Right renal pelvis (tissue), 4 donors: ENCODE data around the gene DDA1. TPM values are rescaled to one million over a fixed set of nuclear protein-coding genes. Genes with fewer than 3 reads are reported as not detected.

ENCODE experiments used
- DNase-seq, 4 donors: peaks; one replicate each; pipeline ENCODE4 v3.0.0-alpha.2; 2013; ENCODE audit warnings: low read depth in 4 of 4, low spot score in 3 of 4, missing footprints in 1 of 4
- polyA plus RNA-seq, 4 donors: library from polyadenylated mRNA; unstranded; fragments of 120-200 nt; gene quantifications; one replicate each; pipeline ENCODE4 v1.2.1, GENCODE V29; 2013; ENCODE audit not compliant: insufficient read length in 4 of 4

Gene DDA1
- polyA plus RNA-seq, 4 donors = 35.1 to 43.4 (median 36.9) TPM

GRCh38 chr19:17327654-17328516, 18.5 kb downstream of the DDA1 start:
- DNase-seq = peak in 1 of 4 donors; percentile 57

DNA sequence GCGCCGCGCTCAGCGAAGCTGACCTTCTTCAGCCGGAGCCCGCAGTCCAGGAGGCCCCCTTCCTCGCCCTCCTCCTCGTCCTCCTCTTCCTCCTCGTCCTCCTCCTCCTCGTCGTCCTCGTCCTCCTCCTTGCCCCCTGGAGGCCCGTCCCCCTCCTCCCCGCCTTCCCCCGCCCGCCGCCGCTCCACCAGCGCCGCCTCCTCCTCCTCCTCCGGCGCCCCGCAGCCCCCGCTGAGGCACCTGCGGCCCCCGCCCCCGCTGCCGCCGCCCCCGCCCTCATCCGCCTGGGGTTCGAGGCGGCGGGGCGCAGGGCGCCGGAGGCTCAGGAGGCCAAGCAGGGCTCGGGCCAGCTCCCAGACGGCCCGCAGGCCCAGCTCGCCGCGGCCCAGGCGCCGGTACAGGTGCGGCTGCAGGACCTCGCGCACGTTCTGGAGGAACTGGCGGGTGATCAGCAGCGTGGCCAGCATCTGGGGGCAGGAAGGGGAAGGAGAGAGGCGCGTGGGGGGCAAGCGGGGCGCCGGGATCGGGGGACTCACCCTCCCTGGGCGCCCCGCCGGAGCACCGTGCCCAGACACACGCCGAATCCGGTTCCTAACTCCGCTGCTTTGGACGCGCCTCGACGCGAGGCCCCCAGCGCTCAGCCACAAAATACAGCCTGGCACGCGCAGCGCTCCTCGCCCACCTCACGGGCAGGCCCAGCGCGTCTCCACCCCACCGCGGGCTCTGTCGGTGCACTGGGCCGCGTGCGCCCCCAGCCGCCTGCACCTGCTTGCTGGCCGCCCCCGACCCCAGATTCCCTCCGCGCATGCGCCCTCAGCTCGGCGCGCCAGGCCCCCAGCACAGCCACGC, 19.4 kb downstream of the DDA1 start:
- DNase-seq = no peak

DNA sequence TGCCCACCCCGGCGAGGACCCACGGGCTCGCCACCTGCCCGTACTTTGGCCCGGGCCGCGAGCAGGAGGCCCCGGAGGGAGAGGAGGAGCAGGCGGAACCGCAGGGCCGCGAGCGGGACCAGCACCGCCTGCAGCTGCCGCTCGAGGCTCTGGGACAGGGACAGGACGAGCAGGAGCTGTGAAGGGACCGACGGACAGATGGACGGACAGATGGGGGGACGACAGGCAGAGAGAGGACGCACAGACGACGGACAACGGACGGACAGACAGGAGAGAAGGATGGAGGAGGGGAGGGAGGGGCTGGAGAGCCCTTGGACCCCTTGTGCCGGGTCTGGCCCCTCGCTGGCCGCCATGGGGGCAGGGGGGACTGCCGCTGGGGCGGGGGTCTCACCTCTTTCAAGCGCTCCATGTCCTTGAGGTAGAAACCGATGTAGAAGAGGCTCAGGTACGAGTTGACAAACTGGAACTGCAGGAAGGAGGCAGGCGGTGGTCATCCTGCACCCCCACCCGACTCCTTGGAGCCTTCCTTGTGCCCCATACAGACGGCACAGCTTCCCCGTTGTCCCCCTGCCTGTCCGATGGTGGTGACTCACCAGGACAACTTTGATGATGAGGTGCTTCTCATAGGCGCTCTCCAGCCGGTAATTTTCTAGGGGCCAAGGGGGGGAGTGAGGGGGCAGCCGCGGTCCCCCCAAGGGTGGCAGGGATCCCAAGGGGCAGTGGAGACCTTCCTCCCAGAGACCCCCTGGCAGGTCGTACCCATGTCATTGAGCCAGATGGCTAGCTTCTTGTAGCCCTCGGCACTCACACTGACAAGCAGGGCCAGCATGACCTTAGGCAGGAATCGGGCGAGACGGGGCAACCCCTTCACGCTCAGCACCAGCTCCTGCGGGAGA, 20.3 kb downstream of the DDA1 start:
- no peak for DNase-seq

- no peak for DNase-seq
Observed at GRCh38 chr19:17330262-17331044, 21.1 kb downstream of the DDA1 start.

- no peak for DNase-seq
Observed at GRCh38 chr19:17331045-17331558, 21.7 kb downstream of the DDA1 start.

DNA sequence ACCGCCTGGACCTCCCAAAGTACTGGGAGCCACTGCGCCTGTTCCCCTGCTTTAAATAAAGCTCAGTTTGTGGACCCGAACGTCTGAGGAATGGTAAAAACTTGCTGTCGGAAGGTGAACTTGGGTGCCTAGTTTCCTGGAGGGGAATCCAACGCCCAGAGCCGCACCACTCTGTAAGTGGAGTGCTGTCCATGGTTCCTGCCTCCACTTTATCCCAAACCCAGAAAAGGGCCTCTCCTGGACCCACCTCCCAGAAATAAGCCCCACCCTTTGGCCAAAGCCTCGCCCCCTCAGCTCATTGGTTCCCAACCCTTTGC, 23.0 kb downstream of the DDA1 start:
- no peak for DNase-seq

DNA sequence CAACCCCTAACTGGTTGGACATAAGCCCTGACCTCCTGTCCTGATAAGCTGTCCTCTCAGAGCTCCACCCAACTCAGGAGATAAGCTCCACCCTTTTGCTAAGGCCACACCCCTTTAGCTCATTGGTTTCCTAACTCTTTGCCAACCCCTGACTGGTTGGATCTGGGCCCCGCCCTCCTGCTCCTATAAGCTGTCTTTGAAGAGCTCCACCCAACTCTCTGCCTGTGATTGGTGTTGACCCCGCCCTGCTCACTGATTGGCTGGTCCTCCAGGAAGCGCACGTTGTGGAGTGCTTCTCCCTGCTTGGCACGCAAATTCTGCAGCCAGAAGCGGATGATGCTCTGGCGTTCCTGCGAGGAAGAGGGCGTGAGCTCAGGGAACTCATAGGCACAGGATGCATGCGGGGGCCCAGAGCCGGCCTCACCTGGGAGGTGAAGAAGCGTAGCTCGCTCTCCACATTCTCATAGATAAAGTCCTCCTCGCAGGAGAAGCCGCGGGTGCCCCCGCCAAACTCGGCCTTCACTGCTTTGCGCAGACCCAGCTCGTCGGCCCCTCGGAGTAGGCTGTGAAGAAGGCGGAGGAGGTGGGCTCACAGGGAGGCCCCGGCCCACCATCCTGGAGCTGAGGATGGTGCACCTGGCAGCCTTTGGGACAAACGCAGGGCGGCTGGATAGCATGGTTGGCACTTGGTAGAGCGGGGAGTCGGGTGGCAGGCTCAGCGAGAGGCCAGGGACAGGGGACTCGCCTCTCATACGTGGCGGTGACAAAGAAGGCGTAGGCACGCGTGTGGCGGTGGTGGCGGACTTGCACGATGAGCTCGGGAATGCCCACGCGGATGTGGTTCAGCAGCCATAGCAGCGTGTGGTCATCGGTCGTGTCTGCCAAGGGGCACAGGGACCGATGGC, 23.6 kb downstream of the DDA1 start:
- DNase-seq = no peak

DNA sequence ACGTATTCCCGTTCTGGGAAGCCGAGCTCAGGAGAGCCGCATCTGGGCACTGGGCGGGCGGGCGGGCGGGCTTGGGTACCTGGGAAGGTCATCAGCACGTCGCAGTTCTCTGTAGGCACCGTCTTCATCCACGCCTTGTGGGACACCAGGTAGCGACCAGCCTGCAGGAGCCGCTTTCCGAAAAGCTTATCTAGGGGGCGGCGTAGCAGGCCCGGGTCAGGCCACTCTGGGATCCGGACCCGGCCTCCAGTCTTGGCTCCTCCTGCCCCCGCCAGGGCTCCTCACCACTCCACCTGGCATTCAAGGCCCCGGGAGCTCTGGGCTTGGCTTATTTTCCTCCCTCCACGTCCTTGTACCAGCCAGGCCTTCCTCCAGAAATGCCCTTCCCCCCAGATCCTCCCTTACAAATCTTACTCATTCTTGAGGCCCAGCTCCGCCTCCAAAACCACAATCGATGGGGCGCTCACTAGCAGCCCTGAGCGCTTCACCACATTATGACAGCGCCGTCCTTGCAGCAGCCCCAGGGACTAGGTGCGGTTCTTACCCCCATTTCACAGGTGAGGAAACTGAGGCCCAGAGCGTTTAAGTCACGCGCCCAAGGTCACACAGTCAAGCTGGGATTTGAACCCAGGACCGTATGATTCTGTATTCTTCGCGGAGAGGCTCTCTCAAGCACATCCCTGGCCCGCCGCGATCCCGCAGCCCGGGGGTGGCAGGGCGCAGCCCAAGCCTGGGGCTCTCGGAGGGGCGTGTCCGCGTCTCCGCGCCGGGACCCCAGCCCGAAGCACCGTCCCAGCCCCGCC, 24.4 kb downstream of the DDA1 start:
- no peak for DNase-seq

DNA sequence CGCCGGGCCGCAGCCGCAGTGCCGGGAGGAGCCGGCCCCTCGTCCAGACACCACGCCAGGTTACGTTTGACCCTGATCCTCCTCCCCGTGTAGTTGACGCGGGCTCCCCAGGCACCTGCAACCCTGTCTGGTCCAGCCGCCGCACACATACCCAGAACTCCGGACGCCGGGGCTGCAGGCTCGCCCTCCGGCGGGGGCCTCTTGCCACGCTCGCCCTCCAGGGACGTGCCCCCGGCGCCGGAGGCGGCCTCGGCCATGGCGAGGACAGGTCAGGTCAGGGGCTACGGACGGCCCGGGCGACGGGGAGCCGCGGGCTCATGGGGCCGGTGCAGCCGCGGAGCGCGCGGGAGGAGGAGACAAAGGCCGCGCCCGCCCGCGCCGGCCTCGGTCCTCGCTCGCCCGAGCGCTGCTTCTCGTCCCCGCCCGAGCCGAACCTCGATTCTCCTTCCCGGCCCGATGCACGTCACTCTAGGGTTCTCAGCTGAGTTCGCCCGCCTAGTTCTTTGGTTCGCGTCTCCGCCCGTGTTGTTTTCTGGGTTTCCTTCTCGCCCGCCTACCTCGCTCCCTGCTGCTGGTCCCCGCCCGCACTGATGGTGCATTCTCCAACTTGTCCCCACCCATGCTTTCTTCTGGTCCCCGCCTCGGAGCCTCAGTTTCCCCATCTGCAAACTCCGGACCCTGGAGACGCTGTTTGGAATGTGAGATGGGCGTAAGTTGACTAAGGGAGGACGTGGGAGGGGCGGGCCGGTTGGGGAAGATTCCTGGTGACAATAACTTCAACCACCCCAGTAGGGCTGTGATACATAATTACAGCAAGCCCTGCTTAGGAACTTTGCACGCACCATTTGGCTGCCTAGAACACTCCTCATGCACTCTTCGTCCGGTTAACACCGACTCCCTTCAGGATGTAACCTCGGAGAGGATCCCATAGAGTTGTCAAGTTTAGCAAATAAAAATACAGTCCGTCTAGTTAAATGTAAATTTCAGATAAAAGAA, 25.3 kb downstream of the DDA1 start, which contains the start of gene ANO8:
TSS of gene ANO8 (minus strand) at position 442 of the 996 bp plus-strand sequence. CDS start at position 257, 185 bp downstream.
- DNase-seq = peak; percentile 92 to 99 (median 92)

GRCh38 chr19:17335575-17335974, 26.2 kb downstream of the DDA1 start:
- DNase-seq = no peak

- DNase-seq = peak; percentile 88 to 98 (median 97)
Observed at GRCh38 chr19:17336872-17337674, 27.7 kb downstream of the DDA1 start, which contains the start of gene GTPBP3. TSS of gene GTPBP3 (plus strand) at chr19:17337553. CDS start at chr19:17337612, 59 bp downstream.

DNA sequence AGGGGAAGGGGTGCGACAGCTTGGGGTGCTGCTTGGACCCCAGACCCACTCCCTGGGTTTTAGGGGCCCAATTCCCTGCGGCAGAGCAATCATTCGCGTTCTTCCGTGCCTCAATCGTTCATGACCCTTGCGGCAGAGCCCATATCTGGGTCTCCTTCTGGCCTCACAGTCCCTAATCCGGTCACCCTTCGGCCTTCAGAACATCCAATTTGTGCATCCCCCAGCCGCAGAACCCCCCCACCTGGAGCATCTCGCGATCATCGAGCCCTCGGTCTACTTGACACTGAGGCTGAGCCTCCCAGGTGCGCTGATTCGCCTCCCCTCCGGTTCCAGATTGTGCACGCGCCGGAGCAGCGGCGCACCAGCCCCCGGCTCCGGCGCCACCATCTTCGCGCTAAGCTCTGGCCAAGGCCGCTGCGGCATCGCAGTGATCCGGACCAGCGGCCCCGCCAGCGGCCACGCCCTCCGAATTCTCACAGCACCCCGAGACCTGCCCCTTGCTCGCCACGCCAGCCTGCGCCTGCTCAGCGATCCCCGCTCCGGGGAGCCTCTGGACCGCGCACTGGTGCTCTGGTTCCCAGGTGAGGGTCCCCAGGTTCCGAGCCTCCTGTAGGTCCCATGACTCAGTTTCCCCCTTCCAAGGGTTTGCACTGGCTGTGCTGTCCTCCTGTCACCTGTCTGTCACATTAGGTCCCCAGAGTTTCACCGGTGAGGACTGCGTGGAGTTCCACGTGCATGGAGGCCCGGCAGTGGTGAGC, 28.5 kb downstream of the DDA1 start:
- DNase-seq = no peak

GRCh38 chr19:17338433-17339078, 29.2 kb downstream of the DDA1 start:
- no peak for DNase-seq

- DNase-seq = no peak
Observed at GRCh38 chr19:17339088-17339741, 29.9 kb downstream of the DDA1 start.
